ENCODE results near the gene SAMD5.

- no peak for TF ChIP-seq SRF (IDR thresholded peaks at IDR 0.05; ENCODE audit: low read depth)
- TF ChIP-seq CTCF (IDR thresholded peaks at IDR 0.05 in 2 of 3, conservative IDR thresholded peaks at IDR 0.05 in 1 of 3; ENCODE audit: borderline replicate concordance in 1 of 3, insufficient read depth in 1 of 3, low read depth in 2 of 3, low read length in 2 of 3), result no peak
- no peak for TF ChIP-seq EZH2 (IDR thresholded peaks at IDR 0.05)
- TF ChIP-seq POLR2A (IDR thresholded peaks at IDR 0.05; ENCODE audit: borderline replicate concordance, extremely low read depth, insufficient read depth, insufficient read length), result no peak
- no peak for TF ChIP-seq TCF7L2 (IDR thresholded peaks at IDR 0.05; ENCODE audit: borderline replicate concordance, extremely low read depth, insufficient read depth, insufficient read length)
- TF ChIP-seq MAX (IDR thresholded peaks at IDR 0.05), result no peak
- no peak for TF ChIP-seq CBX3 (IDR thresholded peaks at IDR 0.05; ENCODE audit: low read depth)
- TF ChIP-seq POLR2AphosphoS5 (IDR thresholded peaks at IDR 0.05; ENCODE audit: low read depth, low read length), result no peak
- TF ChIP-seq YY1 (IDR thresholded peaks at IDR 0.05; ENCODE audit: extremely low read depth, insufficient replicate concordance, low read depth, low read length), result no peak
- no peak for TF ChIP-seq EGR1 (IDR thresholded peaks at IDR 0.05; ENCODE audit: low read depth)
- TF ChIP-seq EZH2phosphoT487 (IDR thresholded peaks at IDR 0.05; ENCODE audit: borderline replicate concordance), result no peak
- TF ChIP-seq ZNF274 (IDR thresholded peaks at IDR 0.05; ENCODE audit: low read depth, low read length), result no peak
- TF ChIP-seq SIN3A (IDR thresholded peaks at IDR 0.05; ENCODE audit: low read depth), result no peak
These were observed 74.5 kb downstream of the SAMD5 start for GRCh38 chr6:147582991-147583390.
